ENCODE measurements around the gene FHDC1.

The FHDC1 gene

DNA sequence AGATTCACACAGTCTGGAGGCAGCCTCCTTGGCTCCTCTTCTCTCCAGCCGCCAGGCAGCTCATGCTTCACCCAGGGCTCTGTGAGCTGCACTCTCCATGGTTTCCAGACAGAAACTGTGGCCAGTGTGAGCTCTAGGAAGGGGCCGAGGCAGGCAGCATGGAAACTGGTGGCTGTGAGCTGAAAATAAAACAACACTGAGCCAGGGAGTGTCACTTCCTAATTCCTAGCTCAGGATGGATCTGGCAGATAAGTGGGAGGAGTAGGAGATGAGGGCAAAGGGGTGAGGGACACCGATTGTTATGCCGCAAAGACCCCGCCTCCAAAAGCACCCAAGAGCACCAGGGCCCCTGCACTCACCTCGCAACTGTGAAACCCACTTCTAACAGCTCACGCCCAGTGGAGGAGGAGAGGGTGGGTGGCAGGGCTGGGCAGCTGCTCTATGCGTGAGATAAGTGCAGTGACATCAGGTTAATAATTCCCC lies 69.8 kb downstream of the FHDC1 start:
- DNase-seq (ENCODE audit: low spot score) = no peak

DNA sequence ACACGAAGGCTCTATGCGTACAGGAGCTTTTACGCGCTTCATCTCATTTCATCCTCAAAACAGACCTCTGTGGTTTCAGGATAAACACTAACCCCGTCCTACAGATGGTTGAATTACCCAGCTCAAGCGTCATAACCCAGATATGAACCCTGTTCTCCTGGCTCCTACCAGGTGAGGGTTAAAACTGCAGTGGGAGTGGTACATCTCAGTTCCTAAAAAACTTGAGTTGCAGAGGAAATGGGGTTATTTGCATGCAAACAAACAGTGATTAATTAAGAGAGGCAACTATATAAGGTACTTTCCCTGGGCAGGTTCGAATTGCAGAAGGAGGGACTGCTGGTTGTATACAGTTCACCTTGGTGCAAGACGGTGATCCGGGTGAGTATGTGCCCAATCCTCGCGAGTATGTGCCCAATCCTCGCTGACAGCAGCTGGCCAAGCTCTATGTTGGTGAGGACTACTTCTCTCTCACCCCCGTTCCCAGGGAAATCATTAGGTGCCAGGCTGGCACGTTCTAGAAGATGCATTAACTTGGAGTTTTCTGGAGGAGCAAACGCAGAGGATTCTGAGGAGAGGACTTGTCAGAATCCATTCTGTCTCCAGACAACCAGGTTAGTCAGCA lies 72.6 kb downstream of the FHDC1 start:
- no peak for DNase-seq (ENCODE audit: low spot score)

DNA sequence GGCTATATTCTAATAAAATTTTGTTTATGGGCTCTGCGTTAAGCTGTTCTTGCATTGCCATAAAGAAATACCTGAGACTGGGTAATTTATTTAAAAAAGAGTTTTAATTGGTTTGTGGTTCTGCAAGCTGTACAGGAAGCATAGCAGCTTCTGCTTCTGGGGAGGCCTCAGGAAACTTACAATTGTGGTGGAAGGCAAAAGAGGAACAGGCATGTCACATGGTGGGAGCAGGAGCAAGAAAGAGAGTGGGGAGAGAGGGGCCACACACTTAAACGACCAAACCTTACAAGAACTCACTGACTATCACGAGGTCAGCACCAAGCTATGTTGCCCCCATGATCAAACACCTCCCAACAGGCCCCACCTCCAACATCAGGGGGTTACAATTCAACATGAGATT lies 74.0 kb downstream of the FHDC1 start:
- DNase-seq (ENCODE audit: low spot score) = no peak

DNA sequence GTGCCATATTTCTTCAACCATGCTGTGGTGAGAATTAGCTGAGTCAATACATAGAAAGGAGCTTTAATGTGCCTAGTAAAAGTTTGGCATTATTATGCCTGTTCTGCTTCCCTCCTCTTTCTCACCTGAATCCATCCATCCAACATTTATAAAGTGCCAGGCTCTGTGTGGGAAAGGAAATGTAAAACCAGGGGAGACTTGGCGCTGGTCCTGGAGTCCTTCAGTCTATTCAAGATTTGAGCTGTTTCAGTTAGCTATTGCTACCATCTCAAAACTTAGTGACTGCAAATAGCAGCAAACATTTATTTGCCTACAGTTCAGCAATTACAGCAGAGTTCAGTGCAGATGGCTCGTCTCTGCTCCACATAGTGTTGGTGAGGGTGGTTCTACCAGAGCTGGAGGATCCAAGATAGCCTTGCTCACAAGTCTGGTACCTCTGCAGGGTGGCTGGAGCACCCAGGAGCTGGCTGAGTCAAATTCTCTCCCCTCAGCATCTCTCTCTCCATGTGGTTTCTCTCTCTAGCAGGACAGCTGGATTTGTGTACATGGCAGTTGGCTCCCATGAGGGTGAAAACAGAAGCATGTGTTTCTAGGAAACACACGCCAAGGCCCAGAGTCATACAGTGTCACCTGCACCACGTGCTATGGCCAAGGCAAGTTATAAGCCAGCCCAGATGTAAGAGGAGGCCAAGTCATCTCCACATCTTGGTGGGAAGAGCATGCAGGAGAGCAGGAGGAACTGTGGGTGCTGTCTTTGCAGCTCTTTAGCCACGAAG lies 77.3 kb downstream of the FHDC1 start:
- peak; percentile 62 for DNase-seq (ENCODE audit: low spot score)

DNA sequence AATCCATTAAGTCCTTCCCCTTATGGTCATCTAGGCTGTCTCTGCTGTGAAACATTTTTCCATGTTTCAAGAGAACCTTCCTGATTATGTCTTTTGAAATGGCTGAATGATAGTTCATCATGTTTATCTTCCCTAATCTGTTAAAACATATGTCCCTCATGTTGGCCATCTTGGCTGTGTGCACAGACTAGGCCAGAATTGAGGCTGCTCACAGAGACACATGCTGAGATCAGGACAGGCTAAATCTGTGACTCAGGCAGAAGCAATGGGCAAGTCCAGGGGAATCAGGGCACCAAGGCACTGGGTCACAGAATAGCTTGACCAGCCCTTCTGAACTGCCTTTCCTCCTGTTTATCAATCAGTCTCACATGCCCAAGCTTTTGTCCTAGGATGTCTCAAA lies 78.3 kb downstream of the FHDC1 start:
- DNase-seq (ENCODE audit: low spot score) = peak; percentile 88

DNA sequence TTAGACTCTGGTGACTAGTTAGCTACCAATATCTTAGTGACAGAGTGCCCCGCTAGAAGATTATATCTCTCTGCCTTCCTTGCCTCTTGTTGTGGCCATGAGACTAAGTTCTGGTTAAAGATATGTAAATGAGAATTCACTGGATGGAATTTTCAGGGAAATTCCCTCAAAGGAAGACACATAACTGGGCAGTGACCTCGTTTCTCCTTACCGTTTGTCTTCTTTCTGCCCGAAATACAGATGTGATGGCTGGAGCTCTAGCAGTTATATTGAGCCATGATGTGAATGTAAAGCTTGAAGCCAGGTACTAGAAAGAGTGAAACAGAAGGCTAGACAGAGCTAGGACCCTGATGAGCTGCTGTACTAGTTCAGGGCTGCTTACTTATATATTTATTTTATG lies 80.5 kb downstream of the FHDC1 start:
- DNase-seq (ENCODE audit: low spot score) = no peak

DNA sequence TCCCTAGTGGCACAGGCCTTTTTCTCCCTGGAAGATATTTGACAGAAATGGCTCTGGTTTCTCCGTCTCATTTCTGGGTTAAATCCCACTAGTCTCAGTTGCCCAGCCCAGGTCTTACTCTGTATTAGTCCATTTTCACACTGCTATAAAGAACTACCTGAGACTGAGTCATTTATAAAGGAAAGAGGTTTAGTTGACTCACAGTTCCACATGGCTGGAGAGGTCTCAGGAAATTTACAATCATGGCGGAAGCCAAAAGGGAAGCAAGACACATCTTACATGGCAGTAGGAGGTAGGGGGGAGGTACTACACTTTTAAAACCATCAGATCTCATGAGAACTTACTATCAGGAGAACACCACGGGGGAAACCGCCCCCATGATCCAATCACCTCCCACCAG lies 81.9 kb downstream of the FHDC1 start:
- DNase-seq (ENCODE audit: low spot score) = no peak

DNA sequence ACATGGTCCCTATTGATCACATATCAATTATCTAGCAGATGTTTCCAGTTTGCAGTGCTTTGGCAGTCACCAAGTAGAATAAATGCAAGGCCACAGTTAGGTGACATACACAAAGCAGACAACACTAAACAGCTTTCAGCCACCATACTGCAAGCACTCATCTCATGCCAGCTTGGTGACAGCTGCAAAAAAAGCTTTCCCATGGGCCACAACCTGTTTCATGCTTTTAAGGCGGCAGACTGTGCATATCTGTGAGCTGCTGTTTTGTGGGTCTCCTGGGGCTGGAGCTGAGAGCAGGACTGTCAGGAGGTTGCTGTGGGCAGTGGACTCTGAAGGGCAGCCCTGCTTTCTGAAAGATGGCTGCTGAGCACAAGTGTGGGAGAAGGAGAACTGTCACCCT lies 82.6 kb downstream of the FHDC1 start:
- no peak for DNase-seq (ENCODE audit: low spot score)

DNA sequence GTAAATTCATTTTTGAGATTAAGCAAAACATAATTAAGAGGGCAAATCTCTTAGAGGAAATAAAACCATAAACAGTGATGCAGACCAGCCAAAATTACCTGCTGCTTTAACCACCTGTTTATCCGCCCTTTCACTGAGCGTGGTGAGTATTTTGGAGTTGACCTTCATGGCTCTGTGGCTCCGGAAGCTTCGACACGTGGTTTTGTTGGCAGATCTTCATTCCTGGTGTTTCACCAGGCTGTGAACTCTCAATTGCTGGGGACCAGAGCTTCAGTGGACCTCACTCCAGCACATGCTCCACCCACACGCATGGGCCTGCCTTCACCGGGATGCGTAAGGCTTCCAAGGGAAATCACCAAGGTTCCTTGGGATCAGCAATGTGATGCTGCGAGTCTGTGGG lies 83.8 kb downstream of the FHDC1 start:
- peak; percentile 75 for DNase-seq (ENCODE audit: low spot score)

DNA sequence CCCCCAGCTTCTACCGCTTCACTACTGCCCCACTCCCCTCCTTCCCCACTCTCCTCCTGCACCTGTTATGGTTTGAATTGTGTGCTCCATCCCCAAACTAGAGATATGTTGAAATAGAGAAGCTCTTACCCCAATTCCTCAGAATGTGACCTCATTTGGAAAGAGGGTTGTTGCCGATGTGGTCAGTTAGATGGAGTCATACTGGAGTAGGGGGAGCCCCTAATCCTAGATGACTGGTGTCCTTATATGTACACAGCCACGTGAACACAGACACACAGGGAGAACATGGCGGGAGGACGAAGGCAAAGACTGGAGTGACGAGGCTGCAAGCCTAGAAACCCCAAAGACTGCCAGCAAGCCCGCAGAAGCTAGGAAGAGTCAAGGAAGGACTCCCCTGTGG lies 84.3 kb downstream of the FHDC1 start:
- no peak for DNase-seq (ENCODE audit: low spot score)

DNA sequence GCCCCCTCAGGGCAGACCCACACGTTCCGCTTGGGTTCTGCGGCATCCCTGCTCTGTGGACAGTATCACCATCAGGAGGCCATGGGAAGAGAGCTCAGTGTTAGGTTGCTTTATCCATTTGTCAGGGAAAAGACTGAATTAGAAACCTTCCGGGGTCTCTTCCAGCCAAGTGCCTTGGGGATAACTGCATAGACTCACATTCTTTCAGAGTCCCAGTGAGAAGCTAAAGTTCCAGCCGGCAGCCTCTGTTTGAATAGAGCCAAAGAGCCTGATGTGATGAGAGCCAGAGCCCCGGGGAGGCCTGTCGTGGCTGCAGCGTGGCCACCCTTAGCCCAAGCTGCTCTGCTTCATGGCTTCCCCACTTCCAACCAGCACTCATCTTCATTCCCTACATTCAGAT lies 85.2 kb downstream of the FHDC1 start:
- DNase-seq (ENCODE audit: low spot score) = no peak

DNA sequence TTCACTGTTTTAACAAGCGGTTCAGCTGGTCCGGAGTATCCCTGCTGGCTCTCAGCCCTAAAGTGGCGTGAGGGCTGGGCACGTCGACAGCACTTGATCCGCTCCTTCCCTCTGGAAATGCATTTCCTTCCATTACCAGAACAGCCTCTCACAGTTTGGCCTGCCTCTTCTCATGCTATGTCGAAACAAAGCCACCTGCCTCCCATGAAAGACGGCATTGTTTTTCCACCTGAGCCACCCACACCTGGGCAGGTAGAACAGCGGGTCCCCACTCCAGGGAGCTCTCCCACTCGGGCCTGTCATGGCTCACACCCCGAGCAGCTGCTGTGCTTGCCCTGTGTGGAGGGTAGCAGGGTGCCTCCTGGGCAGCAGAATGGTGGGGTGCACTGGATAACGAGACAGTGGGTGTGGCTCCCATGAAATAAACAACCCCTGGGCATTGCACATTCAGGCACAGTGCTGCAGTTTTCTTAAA lies 86.2 kb downstream of the FHDC1 start:
- no peak for DNase-seq (ENCODE audit: low spot score)

DNA sequence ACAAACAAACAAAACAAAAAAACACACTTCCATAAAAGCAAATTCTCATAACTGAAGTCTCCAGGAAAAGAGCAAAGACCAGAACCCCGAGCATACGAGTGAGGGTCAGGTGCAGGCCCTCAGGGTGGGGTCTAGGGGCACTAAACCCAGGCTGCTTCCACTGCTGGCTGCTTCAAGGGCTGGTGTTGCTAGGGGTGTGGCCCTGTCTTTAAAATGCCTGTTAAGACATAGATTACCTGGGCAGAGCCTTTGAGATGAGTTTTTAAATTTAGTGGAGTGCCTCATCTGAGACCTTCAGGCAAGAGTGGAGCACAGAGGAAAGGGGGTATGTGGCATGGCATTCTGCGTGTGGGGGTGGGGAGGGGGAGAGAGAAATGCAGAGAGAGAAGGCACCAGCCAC lies 87.0 kb downstream of the FHDC1 start:
- no peak for DNase-seq (ENCODE audit: low spot score)

DNA sequence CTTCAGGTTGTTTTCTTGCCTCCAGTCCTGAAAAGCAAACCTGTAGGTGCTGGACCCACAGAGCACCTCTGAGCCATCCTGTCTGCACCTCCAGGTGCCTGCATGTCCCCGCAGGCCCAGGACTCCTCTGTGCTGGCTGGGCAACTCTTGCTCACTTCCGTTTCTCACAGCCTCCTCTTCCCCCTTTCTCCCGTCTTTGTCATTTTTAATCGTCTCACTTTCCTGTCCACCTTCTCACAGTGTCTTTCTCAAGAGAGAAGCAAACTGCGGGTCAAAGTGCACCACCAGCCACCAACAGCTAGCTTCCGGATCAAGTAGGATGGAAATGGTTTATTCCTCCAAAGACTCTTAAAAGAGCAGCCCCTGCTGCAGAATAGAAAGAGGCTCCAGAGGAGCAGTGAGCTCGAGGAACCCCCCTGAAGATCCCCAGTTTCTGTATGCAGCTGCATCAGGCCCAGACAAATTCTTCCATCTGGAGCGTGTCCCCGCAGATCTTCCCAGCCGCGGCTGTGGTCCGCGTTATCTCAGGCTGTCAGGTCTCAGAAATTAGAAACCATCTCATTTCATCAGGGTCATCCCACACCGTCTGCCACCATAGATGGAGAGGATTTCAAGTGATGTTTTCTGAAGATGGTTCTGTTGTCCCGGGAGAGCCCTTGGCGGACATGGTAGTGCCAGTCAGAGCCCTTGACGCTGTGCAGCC lies 87.7 kb downstream of the FHDC1 start:
- no peak for DNase-seq (ENCODE audit: low spot score)

DNA sequence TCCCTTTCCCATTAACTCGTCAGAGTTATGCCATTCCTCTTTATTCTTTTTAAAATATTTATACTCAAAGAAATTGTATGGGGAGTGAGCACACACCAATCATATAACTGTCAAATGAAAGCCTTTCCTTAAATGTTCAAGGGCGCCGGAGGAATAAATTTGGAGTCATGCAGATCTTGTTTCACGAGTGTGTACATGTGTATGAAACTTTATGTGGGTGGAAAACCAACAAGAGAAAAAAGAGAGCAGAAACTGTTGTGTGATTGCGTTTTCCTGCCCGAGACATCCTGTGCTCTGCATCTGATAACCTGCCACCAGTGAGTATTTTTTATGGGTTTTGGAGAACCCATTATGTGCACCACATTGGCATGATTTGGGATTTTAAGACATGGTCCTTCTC lies 88.3 kb downstream of the FHDC1 start:
- DNase-seq (ENCODE audit: low spot score) = no peak

DNA sequence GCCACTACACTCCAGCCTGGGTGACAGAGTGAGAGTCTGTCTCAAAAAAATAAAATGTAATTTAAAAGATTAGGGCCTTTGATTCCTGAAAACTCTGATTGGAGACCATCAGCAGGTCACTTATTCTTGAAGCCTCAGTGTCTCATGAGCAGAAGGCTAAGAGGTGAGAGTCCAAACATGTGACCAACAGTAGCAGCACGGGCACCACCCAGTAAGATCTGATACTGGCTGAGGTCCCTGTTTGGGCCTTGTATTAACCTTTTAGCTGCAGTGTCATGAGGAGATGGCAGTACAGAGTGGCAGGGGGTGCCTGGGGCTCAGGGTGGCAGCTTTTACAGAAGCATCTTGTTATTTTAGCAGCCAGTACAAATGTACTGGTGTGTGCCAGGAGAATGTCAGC lies 89.3 kb downstream of the FHDC1 start:
- no peak for DNase-seq (ENCODE audit: low spot score)

DNA sequence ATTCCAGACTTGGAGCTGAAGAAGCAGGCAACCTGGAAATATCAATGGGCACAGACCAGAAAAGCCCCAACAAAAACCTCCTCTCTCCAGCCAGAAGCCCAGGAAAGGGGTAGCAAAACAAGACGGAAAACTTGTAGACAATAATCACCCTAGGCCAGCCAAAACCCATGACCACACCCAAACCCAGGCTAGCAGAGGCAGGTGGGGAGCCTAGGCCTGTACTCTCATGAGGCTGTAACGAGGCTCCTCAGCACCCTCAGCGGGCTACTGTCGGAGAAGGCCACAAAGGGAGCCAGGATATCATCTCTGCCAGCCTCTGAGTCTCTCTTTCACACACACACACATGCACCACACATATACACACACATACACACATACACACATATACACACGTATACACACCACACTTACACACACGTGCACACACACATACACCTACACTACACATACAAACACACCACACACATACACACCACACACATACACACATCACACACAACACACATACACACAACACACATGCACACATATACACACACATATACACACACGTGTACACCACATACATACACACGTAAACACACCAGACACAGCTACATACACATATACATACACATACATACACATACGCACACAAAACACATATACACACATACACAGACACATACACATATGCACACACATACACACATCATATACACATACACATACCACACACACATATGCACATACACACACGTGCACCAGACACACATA lies 90.6 kb downstream of the FHDC1 start:
- DNase-seq (ENCODE audit: low spot score) = no peak

DNA sequence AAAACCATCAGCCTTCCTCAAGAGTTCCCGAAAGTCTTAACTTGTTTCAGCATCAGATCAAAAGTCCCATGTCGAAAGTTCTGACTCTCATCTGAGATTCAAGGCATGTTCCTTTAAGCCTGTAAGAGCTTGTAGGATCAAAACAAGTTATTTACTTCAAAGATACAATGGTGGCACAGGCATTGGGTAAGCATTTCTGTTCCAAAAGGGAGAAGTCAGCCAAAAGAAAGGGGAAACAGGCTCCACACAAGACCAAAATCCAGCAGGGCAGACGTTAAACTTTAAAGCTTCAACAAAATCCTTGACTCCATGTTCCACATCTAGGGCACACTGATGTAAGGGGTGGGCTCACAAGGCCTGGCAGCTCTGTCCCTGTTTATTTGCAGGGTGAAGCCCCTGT lies 91.7 kb downstream of the FHDC1 start:
- DNase-seq (ENCODE audit: low spot score) = no peak

DNA sequence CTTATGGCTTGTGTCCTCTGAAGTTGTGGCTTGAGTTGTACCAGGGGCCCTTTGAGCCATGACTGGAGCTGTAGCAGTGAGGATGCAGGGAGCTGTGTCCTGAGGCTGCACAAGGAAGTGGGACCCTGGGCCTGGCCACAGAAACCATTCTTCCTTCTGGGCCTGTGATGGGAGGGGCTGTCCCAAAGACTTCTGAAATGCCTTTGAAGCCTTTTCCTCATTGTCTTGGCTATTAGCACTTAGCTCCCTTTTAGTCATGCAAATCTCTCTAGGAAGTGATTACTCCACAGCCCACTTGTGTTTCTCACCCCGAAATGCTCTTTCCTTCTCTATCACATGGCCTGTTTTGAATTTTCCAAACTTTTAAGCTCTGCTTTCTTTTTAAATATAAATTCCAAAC lies 92.4 kb downstream of the FHDC1 start:
- DNase-seq (ENCODE audit: low spot score) = no peak
